MCF 10A (cell line): ENCODE results near the gene P2RX7. TPM values are rescaled to one million over a fixed set of nuclear protein-coding genes. Genes with fewer than 3 reads are reported as not detected.
A peak's percentile ranks its signal among the peaks of the same experiment; 100 is the strongest.

Source experiments
- BruUV-seq: library from RNA; stranded (reverse); fragments of 400-500 nt; replicated peaks from 2 replicates; lab custom pipeline; 2021; lab: Mats Ljungman, UMichigan
- CTCF ChIA-PET: fragments of 300-600 bp; sonication (Branson Sonifier 250); formaldehyde crosslinking; extraction: SDS; loops from one replicate; lab custom pipeline; 2021; ENCODE audit warnings: antibody characterized with exemption, inconsistent platforms; lab: Yijun Ruan, JAX
- POLR2A ChIA-PET: fragments of 300-600, 350-650 bp; sonication (Branson Sonifier 250); formaldehyde crosslinking; extraction: SDS; loops from one replicate; lab custom pipeline; 2020; ENCODE audit warnings: antibody characterized with exemption, inconsistent platforms; lab: Yijun Ruan, JAX
- DNase-seq: peaks from one replicate; pipeline ENCODE4 v3.0.0-alpha.2; 2018; ENCODE audit not compliant: unreplicated experiment
- H3K27ac Mint-ChIP-seq: one replicate; pipeline ENCODE4 v1.8.0; 2022; ENCODE audit warnings: mild to moderate bottlenecking, low read depth, mixed read lengths; ENCODE audit not compliant: unreplicated experiment
- H3K27me3 Mint-ChIP-seq: one replicate; pipeline ENCODE4 v1.8.0; 2022; ENCODE audit warnings: mixed read lengths; ENCODE audit not compliant: insufficient read depth, unreplicated experiment
- H3K36me3 Mint-ChIP-seq: one replicate; pipeline ENCODE4 v1.8.0; 2022; ENCODE audit warnings: mild to moderate bottlenecking, moderate library complexity, mixed read lengths; ENCODE audit not compliant: insufficient read depth, unreplicated experiment
- H3K4me1 Mint-ChIP-seq: one replicate; pipeline ENCODE4 v1.8.0; 2022; ENCODE audit warnings: mixed read lengths; ENCODE audit not compliant: insufficient read depth, unreplicated experiment
- H3K4me3 Mint-ChIP-seq: one replicate; pipeline ENCODE4 v1.8.0; 2022; ENCODE audit warnings: mild to moderate bottlenecking, moderate library complexity, mixed read lengths; ENCODE audit not compliant: unreplicated experiment
- H3K9me3 Mint-ChIP-seq: one replicate; pipeline ENCODE4 v1.8.0; 2022; ENCODE audit warnings: mixed read lengths; ENCODE audit not compliant: unreplicated experiment
- CTCF ChIP-seq: fragments of 200-600 bp; IDR thresholded peaks from one replicate; pipeline ENCODE4 v1.8.0; 2022; ENCODE audit warnings: antibody characterized with exemption, mild to moderate bottlenecking; ENCODE audit not compliant: unreplicated experiment
- intact Hi-C: fragments of 100-400 bp; cut with micrococcal nuclease; formaldehyde crosslinking; loops from 2 replicates; pipeline ENCODE4 v1.14.1; 2022
- total RNA-seq: library from RNA; stranded (reverse); gene quantifications from 2 replicates; pipeline ENCODE4 v1.2.3, GENCODE V29; 2022

P2RX7 gene
- total RNA-seq, 1 experiment from 2014 or later: 0.68 TPM

GRCh38 chr12:121176826-121177529, 44.3 kb downstream of the P2RX7 start:
- intact Hi-C loops: no loop called here
- Mint-ChIP-seq H3K4me1 (peaks cover 6% of the 10 kb centered on the region), H3K27me3 (no peaks in the 10 kb centered on the region), H3K36me3 (no peaks in the 10 kb centered on the region), H3K27ac (no peak overlapping the region), H3K4me3 (no peak overlapping the region), H3K9me3 (no peaks in the 10 kb centered on the region)
- ChIA-PET POLR2A (interaction anchor here (1.3 kb wide), 1 partner anchor 32 kb away, joined by 4 read pairs; no protein-coding TSS in a partner anchor), CTCF (no interaction called here)
- DNase-seq: no peak
- BruUV-seq: no TSS peak
- TF ChIP-seq CTCF: no peak

- CTCF ChIA-PET: interaction anchor here (0.6 kb wide), 1 partner anchor 13 kb away, joined by 3 read pairs; no protein-coding TSS in a partner anchor
- Mint-ChIP-seq H3K4me1 (no peaks in the 10 kb centered on the region), H3K36me3 (no peaks in the 10 kb centered on the region), H3K27me3 (no peaks in the 10 kb centered on the region), H3K27ac (no peak overlapping the region), H3K9me3 (no peaks in the 10 kb centered on the region), H3K4me3 (no peak overlapping the region)
- peak; percentile 66 for DNase-seq
- intact Hi-C loops: no loop called here
- no TSS peak for BruUV-seq
- TF ChIP-seq CTCF: no peak
- POLR2A ChIA-PET: interaction anchor here (0.6 kb wide), 1 partner anchor 95 kb away, joined by 3 read pairs; no protein-coding TSS in a partner anchor
Observed at GRCh38 chr12:121181181-121181580, 48.5 kb downstream of the P2RX7 start.

- Mint-ChIP-seq H3K27ac (no peak overlapping the region), H3K27me3 (no peaks in the 10 kb centered on the region), H3K36me3 (no peaks in the 10 kb centered on the region), H3K9me3 (no peaks in the 10 kb centered on the region), H3K4me1 (no peaks in the 10 kb centered on the region), H3K4me3 (no peak overlapping the region)
- no TSS peak for BruUV-seq
- intact Hi-C loops: no loop called here
- POLR2A ChIA-PET: no interaction called here
- TF ChIP-seq CTCF: no peak
- CTCF ChIA-PET: interaction anchor here (0.6 kb wide), 1 partner anchor 35 kb away, joined by 3 read pairs; no protein-coding TSS in a partner anchor
- no peak for DNase-seq
Observed at GRCh38 chr12:121182222-121182893, 49.7 kb downstream of the P2RX7 start.

- ChIA-PET POLR2A (interaction anchor here (0.5 to 1.3 kb wide), 6 partner anchors 9 to 893 kb away, joined by 3 to 4 read pairs (median 4); partner anchors contain the start of genes P2RX7 and RNU4-2), CTCF (interaction anchor here (0.6 to 1.7 kb wide), 4 partner anchors 25 to 602 kb away, joined by 3 to 6 read pairs (median 3); no protein-coding TSS in a partner anchor)
- H3K27me3 Mint-ChIP-seq: no peaks in the 10 kb centered on the region
- intact Hi-C loops: loop anchor here (2.0 kb wide), 1 partner anchor 52 kb away; the partner anchor contains the start of gene P2RX7
- H3K36me3 Mint-ChIP-seq: no peaks in the 10 kb centered on the region
- peak; percentile 91 for DNase-seq
- H3K27ac Mint-ChIP-seq: peak overlapping the region; percentile 27
- H3K4me3 Mint-ChIP-seq: no peak overlapping the region
- no peak for TF ChIP-seq CTCF
- no TSS peak for BruUV-seq
- no peaks in the 10 kb centered on the region for H3K4me1 Mint-ChIP-seq
- no peaks in the 10 kb centered on the region for H3K9me3 Mint-ChIP-seq
Observed at GRCh38 chr12:121184425-121184824, 51.7 kb downstream of the P2RX7 start.
